DMS53 treated with DMSO at 0.1 percent for 48 hours (cell line): Measurements from ENCODE around the gene PLD4.

Experiments
- DNase-seq: peaks from one replicate; lab custom pipeline; 2025; ENCODE audit not compliant: unreplicated experiment; lab: John Stamatoyannopoulos, UW

Gene PLD4

GRCh38 chr14:104973135-104973384 is 48.4 kb downstream of the PLD4 start:
- DNase-seq = no peak

- DNase-seq = no peak
Measured at GRCh38 chr14:104973385-104974145, 48.9 kb downstream of the PLD4 start.

- DNase-seq = no peak
Measured at GRCh38 chr14:104974146-104974541, 49.5 kb downstream of the PLD4 start.

GRCh38 chr14:104974665-104975390 is 50.1 kb downstream of the PLD4 start:
- DNase-seq = no peak

GRCh38 chr14:104975481-104976197 is 51.0 kb downstream of the PLD4 start:
- DNase-seq = no peak

GRCh38 chr14:104976198-104977007 is 51.7 kb downstream of the PLD4 start:
- DNase-seq = peak; percentile 67

GRCh38 chr14:104977008-104977680 is 52.5 kb downstream of the PLD4 start:
- no peak for DNase-seq

GRCh38 chr14:104977681-104978653 is 53.3 kb downstream of the PLD4 start, which contains the start of gene AHNAK2:
TSS of gene AHNAK2 (minus strand) at chr14:104978374. CDS start at chr14:104978237, 137 bp downstream.
- DNase-seq = peak; percentile 51

- no peak for DNase-seq
Measured at GRCh38 chr14:104978746-104979691, 54.3 kb downstream of the PLD4 start.

- peak; percentile 20 for DNase-seq
Measured at GRCh38 chr14:104979758-104980610, 55.3 kb downstream of the PLD4 start.

GRCh38 chr14:104980611-104981531 is 56.2 kb downstream of the PLD4 start:
- no peak for DNase-seq

GRCh38 chr14:104981699-104982541 is 57.2 kb downstream of the PLD4 start:
- DNase-seq = no peak

GRCh38 chr14:104982548-104983230 is 58.0 kb downstream of the PLD4 start:
- no peak for DNase-seq
